Peyer's patch (tissue), 4 donors: ENCODE results near the gene MED15.

Source experiments
- CTCF ChIP-seq, 6 experiments: fragments of 450-650 bp in 4 of 6; fragments of 200-600 bp in 2 of 6; sonication (generic) in 1 of 6; IDR thresholded peaks; one replicate each; pipeline ENCODE4 v1.5.1; 2017 to 2019; ENCODE audit warnings: antibody characterized with exemption in 6 of 6, mild to moderate bottlenecking in 3 of 6, moderate library complexity in 1 of 6
- POLR2A ChIP-seq, 2 donors: fragments of 450-650 bp; IDR thresholded peaks; one replicate each; pipeline ENCODE4 v1.5.1; 2017; ENCODE audit warnings: antibody characterized with exemption in 2 of 2, mild to moderate bottlenecking in 2 of 2, moderate library complexity in 2 of 2

- TF ChIP-seq CTCF (IDR thresholded peaks at IDR 0.05) (peak in 3 of 6 experiments; percentile 10 to 35 (median 29)), POLR2A (IDR thresholded peaks at IDR 0.05) (no peak)
These were observed 44.5 kb downstream of the MED15 start for GRCh38 chr22:20551805-20552442.
